Jurkat, Clone E6-1 (cell line): Measurements from ENCODE around the gene DRC3.
"Not testable (repeated sequence)": the region's sequence is repeated elsewhere in the genome, so short reads cannot be mapped to it uniquely, and the experiment has no call there.

Source experiments
- DNase-seq: peaks from one replicate; pipeline ENCODE4 v3.0.0-alpha.2; 2011; ENCODE audit warnings: low read depth, low spot score
- H3K4me3 ChIP-seq: 2 replicates; pipeline ENCODE4 v1.5.1; 2011; ENCODE audit warnings: mild to moderate bottlenecking, low read length, control low read depth, moderate library complexity

DRC3 gene

DNA sequence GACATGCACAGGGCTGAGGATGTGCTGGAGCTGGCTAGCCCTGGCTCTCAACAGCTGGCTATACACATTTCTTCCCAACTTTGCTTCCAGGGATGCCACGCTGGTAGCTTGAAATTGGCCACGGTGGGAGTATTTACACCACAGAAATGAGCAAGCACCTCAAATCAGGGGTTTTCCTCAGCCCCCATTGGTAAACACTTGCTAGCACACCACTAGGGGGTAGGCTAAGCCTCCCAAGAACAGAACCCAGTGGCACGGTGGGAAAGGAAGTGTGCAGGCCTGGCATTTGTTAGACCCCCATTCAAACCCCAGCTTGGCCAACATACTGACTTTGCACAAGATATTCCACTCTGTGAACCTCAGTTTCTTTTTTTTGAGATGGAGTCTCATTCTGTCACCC, 12.9 kb downstream of the DRC3 start:
- peak; percentile 48 for DNase-seq
- no peak overlapping the region for H3K4me3 ChIP-seq

DNA sequence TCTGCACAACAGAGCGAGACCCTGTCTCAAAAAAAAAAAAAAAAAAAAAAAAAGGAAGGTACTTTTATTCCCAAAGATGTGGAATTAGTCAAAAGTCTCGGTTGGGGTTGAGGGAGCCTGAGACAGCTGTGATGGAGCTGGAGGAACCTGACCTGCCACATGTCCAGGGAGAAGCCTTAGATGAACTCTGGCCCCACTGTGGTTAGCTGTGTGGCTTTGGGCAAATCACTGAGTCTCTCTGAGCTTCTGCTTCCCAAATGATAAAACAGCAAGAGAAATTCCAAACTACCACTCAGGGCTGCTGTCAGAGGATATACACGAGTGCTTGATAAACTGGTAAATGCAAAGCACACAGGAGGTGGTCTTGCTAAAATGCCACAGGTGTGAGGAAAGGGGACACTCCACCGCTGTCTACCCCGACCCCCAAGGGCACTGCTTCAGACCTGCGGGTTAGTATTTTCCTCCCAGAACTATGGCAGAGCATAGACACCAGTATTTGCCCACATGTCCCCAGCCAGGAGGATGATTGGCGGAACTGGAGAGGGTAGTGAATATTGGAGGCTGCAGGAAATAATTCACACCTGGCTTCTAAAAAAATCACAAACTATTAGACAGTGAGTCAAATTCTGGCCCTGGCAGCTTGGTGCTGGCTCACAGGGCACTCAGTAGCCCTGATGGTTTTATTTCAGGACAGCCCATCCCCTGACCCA, 14.7 kb downstream of the DRC3 start:
- H3K4me3 ChIP-seq: no peak overlapping the region
- no peak for DNase-seq

DNA sequence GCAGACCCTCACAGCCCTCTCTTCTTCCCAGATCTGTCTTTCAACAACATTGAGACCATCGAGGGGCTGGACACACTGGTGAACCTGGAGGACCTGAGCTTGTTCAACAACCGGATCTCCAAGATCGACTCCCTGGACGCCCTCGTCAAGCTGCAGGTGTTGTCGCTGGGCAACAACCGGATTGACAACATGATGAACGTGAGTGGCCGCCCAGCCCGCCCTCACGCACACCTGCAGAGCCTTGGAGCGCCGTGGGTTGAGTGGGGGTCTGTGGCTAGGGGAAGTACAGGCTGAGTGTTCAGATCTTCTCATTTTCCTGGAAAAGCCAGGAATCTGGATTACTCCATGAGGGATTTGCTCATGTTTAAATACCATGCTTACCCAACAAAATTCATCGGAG, 15.2 kb downstream of the DRC3 start:
- no peak for DNase-seq
- no peak overlapping the region for H3K4me3 ChIP-seq

DNA sequence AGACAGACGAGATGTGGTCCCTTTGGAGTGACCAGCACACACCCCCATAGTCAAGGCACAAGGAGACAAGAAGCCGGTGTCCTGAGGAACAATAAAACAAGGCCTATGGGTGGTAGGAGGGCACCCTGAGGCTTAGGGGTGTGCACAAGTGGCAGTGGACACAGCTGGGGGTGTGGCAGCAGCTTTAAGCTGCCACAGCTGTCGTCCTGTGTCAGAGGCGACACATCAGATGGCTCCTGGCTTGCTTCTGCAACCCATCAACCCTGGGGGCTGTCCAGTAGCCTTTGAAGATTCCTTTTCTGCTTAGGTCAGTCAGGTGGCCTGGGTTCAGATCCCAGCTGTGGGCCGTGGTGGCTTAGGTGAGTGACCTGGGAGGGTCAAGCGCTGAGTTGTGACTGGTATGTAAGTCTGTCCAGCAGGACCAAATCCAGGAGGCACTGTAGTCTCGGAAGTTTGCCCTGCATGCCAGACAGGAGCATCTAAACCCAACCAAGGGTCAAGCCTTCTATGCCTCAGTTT, 15.8 kb downstream of the DRC3 start:
- no peak overlapping the region for H3K4me3 ChIP-seq
- DNase-seq: no peak

GRCh38 chr17:17989081-17989480, 16.4 kb downstream of the DRC3 start:
- no peak overlapping the region for H3K4me3 ChIP-seq
- no peak for DNase-seq

DNA sequence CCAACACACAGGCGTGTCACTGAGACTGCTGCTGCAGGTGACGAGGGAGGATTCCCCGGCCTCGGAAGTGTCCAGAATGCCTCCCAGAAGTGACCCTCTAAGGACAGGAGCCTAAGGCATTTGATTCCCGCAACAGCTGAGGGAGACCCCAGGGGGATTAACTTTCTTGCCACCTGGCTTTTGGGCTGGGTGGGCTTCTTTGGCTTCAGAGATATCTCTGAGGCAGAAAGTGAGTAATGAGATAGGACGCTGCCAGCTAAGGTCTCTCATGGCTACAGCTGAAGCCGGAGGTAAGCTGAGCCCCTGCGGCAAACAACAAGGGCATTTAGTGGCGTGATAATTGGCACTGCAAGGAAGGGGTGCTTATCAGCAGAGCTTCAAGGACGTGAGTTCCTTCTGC, 17.0 kb downstream of the DRC3 start:
- no peak overlapping the region for H3K4me3 ChIP-seq
- DNase-seq: no peak

- H3K4me3 ChIP-seq: no peak overlapping the region
- no peak for DNase-seq
Observed at GRCh38 chr17:17990282-17990681, 17.6 kb downstream of the DRC3 start.

- no peak overlapping the region for H3K4me3 ChIP-seq
- no peak for DNase-seq
Observed at GRCh38 chr17:17993366-17993765, 20.7 kb downstream of the DRC3 start.

DNA sequence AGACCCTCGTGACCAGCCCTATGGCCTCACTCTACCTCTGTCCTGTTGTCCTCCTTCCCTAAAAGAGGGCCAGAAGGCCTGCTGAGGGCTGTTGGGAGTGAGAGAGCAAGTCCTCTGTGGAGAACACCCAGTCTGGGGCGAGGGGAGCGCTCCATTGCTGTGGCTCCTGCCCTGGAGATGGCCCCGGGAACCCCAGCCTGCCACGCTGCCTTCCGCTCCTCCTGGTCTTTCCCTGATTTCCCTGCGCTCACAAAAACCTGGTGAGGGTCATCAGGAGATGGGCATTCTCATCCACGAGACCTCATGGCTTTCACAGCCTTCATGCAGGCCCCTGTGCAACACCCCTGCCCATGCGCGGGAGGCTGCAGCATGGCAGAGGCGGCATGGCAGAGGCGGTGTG, 21.2 kb downstream of the DRC3 start:
- H3K4me3 ChIP-seq: no peak overlapping the region
- DNase-seq: no peak

DNA sequence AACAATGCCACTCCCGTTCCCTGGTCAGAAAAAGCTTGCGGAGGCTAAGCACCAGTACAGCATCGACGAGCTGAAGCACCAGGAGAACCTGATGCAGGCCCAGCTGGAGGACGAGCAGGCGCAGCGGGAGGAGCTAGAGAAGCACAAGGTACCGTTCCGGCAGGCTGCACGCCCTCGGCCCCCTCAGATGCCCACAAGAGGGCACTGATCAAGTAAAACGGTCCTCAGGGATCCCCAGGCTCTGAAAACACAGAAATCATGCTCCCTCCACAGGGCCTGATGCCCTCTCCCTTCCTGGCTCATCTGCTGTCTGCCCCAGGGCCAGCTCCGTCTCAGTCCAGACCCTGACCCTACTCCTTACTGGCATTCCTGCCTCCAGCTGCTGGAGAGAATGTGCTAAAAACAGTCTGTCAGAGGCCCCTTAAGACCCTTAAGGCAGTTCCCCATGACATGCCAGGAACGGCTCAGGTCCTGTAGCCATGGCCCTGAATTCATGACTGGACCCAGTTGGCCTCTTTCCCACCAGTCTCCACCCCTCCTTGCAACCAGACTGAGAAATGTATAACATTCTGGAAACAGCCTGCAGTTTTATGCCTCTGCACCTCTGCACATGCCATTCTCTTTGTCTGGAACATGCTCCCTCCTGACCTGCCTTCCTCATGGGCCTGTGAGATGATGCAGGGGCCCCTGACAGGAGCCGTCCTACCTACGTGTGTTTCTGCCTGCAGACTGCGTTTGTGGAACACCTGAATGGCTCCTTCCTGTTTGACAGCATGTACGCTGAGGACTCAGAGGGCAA, 21.8 kb downstream of the DRC3 start:
- no peak overlapping the region for H3K4me3 ChIP-seq
- DNase-seq: peak; percentile 28

- H3K4me3 ChIP-seq, DNase-seq: not testable (repeated sequence)
Observed at GRCh38 chr17:17995887-17996286, 23.2 kb downstream of the DRC3 start.

- no peak for DNase-seq
- H3K4me3 ChIP-seq: no peak overlapping the region
Observed at GRCh38 chr17:17998934-17999333, 26.3 kb downstream of the DRC3 start.

GRCh38 chr17:17999364-18000029, 26.8 kb downstream of the DRC3 start:
- H3K4me3 ChIP-seq: no peak overlapping the region

GRCh38 chr17:18000030-18000408, 27.4 kb downstream of the DRC3 start:
- no peak overlapping the region for H3K4me3 ChIP-seq
- no peak for DNase-seq

More at GRCh38 chr17:17999364-18000029, 26.8 kb downstream of the DRC3 start:
- peak; percentile 16 for DNase-seq

DNA sequence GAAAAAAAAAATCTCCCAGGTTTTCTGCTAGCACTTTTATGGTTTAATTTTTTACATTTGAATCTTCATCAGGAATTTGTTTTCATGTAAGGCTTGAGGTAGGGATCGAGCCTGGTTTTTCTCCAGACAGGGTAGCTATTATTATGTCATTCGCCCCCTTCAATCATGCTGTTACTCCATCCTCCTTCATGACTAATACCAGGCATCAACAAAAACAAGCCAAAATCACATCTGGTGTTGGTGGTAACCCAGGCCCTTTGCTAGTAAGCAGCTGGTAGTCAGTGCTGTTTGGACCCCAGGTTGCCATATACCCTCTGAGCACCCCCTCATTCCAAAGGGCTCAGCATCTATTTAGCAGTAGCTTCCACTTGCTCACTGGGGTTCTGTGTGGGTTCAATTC, 29.5 kb downstream of the DRC3 start:
- DNase-seq: no peak

DNA sequence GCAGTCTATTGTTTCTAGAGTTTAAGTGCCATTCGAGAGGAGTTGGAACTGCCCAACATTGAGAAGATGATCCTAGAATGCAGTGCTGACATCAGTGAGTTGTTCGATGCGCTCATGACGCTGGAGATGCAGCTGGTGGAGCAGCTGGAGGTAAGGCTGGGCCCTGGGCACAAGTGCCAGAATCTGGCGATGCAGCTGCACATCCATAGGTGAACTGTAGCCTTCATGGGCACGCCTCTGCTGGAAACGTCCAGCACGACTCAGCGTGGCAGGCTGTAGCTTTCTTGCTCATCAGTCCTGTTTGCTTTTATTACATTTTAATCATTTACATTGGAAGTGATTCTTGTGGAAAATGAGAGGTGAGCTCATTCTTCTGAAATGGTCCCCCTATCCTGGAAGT, 31.7 kb downstream of the DRC3 start:
- no peak for DNase-seq
- no peak overlapping the region for H3K4me3 ChIP-seq

More for the DNA sequence above, 29.5 kb downstream of the DRC3 start:
- H3K4me3 ChIP-seq: no peak overlapping the region

DNA sequence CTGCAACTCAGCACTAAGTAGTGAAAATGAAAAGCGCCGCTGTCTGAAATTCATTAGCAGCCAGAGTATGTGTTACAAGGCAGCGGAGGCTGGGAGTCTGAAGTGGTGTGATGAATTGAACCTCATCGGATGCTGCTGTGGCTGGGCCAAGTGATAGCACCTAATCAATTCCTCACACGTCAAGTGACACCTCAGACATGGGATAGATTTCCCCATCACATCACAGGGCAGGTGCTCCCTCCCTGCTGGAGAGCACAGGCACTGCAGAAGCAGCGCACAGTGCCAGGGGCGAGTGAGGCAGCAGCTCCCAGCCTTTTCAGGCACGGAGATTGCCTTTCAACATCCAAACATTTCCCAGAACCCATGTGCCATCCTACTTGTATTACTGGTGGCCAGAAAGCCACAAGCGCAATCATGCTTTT, 32.2 kb downstream of the DRC3 start:
- no peak overlapping the region for H3K4me3 ChIP-seq
- DNase-seq: no peak

GRCh38 chr17:18005496-18005895, 32.8 kb downstream of the DRC3 start:
- no peak overlapping the region for H3K4me3 ChIP-seq
- no peak for DNase-seq

DNA sequence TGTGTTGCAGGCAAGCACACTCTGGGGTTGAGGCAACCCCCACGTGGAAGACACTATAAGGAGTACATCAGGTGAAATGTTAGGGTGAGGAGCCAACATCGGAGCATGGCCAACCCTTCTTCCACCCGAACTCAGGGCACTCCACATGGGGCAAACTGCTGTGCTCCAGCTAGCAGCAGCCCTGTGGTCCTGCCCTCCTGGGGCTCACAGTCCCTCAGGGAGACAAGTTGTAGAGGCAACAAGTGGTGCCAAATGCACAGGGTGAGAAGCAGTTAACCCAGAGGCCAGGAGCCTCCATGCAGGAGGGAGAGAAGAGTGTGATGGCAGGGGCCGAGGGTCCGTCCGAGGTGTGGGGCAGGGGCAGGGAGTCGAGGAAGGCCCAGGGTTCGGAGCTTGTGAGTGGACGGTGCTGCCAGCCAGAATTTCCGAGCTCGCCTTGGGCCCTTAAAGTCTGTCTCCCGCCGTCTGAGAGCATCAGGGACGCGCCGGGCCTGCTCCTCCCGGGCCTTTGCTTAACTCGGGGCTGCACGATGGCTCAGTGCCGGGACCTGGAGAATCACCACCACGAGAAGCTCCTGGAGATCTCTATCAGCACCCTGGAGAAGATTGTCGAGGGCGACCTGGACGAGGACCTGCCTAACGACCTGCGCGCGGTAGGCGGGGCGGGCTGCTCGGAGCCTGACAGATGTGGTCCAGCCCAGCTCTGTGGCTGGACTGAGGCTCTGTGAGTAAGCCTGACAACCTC, 34.0 kb downstream of the DRC3 start:
- no peak for DNase-seq
- H3K4me3 ChIP-seq: no peak overlapping the region
